ENCODE measurements around the gene ZBTB12. TPM values are rescaled to one million over a fixed set of nuclear protein-coding genes. Genes with fewer than 3 reads are reported as not detected.
"Not testable (repeated sequence)": the region's sequence is repeated elsewhere in the genome, so short reads cannot be mapped to it uniquely, and the experiment has no call there.

The ZBTB12 gene
- total RNA-seq, 2 donors from 2014 or later, result 0.88 to 1.9 TPM

DNA sequence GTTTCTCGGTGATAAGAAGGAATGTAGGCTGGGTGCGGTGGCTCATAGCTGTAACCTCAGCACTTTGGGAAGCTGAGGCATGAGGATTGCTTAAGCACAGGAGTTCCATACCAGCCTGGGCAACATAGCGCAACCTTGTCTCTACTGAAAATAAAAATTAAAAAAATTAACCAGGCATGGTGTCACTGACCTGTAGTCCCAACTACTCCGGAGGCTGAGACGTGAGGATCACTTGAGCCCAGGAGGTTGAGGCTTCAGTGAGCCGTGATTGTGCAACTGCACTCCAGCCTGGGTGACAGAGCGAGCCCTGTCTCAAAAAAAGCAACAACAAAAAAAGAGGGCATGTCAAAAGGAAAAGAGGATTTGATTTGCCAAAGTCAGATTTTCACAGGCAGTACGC lies 43.2 kb downstream of the ZBTB12 start:
- Mint-ChIP-seq H3K27me3 (ENCODE audit: low read depth) (no peaks in the 10 kb centered on the region), H3K4me1 (ENCODE audit: low read depth) (peaks cover 28% of the 10 kb centered on the region), H3K27ac (no peak overlapping the region), H3K4me3 (no peak overlapping the region), H3K36me3 (ENCODE audit: insufficient read depth in 2 of 2) (peaks cover 0 to 4% of the 10 kb centered on the region in 2 donors), H3K9me3 (no peaks in the 10 kb centered on the region)
- ATAC-seq (replicated peaks in 1 of 2) (no peak), DNase-seq (no peak)

GRCh38 chr6:31857774-31858173 lies 44.1 kb downstream of the ZBTB12 start:
- not testable (repeated sequence) for H3K36me3 Mint-ChIP-seq (ENCODE audit: insufficient read depth in 2 of 2); H3K9me3 Mint-ChIP-seq; DNase-seq; H3K27ac Mint-ChIP-seq; H3K4me3 Mint-ChIP-seq; H3K27me3 Mint-ChIP-seq (ENCODE audit: low read depth); ATAC-seq (replicated peaks in 1 of 2)
- peaks cover 24% of the 10 kb centered on the region for H3K4me1 Mint-ChIP-seq (ENCODE audit: low read depth)

DNA sequence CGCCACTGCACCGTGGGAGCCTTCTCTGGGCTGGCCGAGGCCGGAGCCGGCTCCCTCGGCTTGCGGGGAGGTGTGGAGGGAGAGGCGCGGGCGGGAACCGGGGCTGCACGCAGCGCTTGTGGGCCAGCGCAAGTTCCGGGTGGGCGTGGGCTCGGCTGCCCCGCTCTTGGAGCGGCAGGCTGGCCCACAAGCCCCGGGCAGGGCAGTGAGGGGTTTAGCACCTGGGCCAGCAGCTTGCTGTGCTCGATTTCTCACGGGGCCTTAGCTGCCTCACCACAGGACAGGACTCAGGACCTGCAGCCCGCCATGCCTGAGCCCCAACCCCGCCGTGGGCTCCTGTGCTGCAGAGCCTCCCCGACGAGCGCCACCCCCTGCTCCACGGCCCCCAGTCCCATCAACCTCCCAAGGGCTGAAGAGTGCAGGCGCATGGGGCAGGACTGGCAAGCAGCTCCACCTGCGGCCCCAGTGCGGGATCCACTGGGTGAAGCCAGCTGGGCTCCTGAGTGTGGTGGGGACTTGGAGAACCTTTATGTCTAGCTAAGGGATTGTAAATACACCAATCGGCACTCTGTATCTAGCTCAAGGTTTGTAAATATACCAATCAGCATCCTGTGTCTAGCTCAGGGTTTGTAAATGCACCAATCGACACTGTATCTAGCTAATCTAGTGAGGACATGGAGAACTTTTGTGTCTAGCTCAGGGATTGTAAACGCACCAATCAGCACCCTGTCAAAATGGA lies 49.7 kb downstream of the ZBTB12 start:
- not testable (repeated sequence) for ATAC-seq (replicated peaks in 1 of 2); DNase-seq; H3K4me1 Mint-ChIP-seq (ENCODE audit: low read depth); H3K4me3 Mint-ChIP-seq; H3K27ac Mint-ChIP-seq; H3K36me3 Mint-ChIP-seq (ENCODE audit: insufficient read depth in 2 of 2); H3K27me3 Mint-ChIP-seq (ENCODE audit: low read depth); H3K9me3 Mint-ChIP-seq

GRCh38 chr6:31851485-31851832 lies 50.4 kb downstream of the ZBTB12 start:
- DNase-seq (no peak), ATAC-seq (replicated peaks in 1 of 2) (no peak)
- Mint-ChIP-seq H3K27me3 (ENCODE audit: low read depth) (no peaks in the 10 kb centered on the region), H3K4me3 (no peak overlapping the region), H3K36me3 (ENCODE audit: insufficient read depth in 2 of 2) (no peaks in the 10 kb centered on the region), H3K9me3 (no peaks in the 10 kb centered on the region), H3K27ac (no peak overlapping the region), H3K4me1 (ENCODE audit: low read depth) (no peaks in the 10 kb centered on the region)

DNA sequence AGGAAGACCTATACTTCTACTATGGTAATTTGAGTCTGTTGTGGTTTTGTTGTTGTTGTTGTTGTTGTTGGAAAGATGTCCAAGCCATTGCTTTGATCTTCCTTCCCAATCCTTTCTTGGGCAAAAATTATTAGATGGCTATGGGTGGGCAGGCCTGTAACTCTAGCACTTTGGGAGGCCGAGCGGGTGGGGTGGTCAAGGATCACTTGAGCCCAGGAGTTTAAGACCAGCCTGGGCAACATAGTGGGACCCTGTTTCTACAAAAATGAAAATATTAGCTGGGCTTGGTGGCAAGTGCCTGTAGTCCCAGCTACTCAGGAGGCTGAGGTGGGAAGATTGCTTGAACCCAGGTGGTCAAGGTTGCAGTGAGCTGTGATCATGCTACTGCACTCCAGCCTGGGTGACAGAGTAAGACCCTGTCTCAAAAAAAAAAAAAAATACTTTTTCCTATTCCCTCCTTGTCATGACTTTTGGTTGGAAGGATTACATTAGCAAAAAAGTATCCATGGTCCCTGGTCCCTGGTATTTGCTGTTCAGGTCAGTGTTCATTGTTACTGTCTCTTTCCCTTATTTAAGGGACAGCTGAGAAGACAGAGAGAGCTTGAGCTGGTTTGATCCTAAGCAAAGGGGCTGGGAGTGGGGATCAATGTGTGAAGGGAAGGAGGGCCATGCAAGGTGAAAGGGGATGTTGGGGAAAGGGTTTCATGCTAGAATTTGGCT lies 51.0 kb downstream of the ZBTB12 start:
- H3K27me3 Mint-ChIP-seq (ENCODE audit: low read depth), result no peaks in the 10 kb centered on the region
- no peak for ATAC-seq (replicated peaks in 1 of 2)
- H3K4me1 Mint-ChIP-seq (ENCODE audit: low read depth), result no peaks in the 10 kb centered on the region
- no peaks in the 10 kb centered on the region for H3K36me3 Mint-ChIP-seq (ENCODE audit: insufficient read depth in 2 of 2)
- H3K4me3 Mint-ChIP-seq, result no peak overlapping the region
- H3K27ac Mint-ChIP-seq, result no peak overlapping the region
- no peaks in the 10 kb centered on the region for H3K9me3 Mint-ChIP-seq
- no peak for DNase-seq

Other genes starting within 250 kb of the ZBTB12 start
- gene BAG6, start 249.4 kb downstream of the ZBTB12 start, total RNA-seq, result 100 to 1,000 TPM; 265 to 272 TPM
- 1 to 10 TPM; 5.0 to 6.0 TPM for gene APOM, start 246.2 kb downstream of the ZBTB12 start, total RNA-seq
- gene C6orf47, start 241.3 kb downstream of the ZBTB12 start, total RNA-seq, result 10 to 100 TPM; 21.1 to 22.5 TPM
- 10 to 100 TPM; 30.3 to 37.7 TPM for gene GPANK1, start 237.1 kb downstream of the ZBTB12 start, total RNA-seq
- gene CSNK2B, start 236.0 kb downstream of the ZBTB12 start, total RNA-seq, result 100 to 1,000 TPM; 208 to 209 TPM
- 10 to 100 TPM; 21.3 to 26.9 TPM for gene LY6G5B, start 232.1 kb downstream of the ZBTB12 start, total RNA-seq
- gene LY6G5C, start 221.0 kb downstream of the ZBTB12 start, total RNA-seq, result 1 to 10 TPM; 2.3 to 6.9 TPM
- gene ABHD16A, start 198.8 kb downstream of the ZBTB12 start, total RNA-seq, result 10 to 100 TPM; 48.9 TPM
- gene LY6G6F, start 195.2 kb downstream of the ZBTB12 start, total RNA-seq, result not detected
- not detected for gene LY6G6D, start 186.7 kb downstream of the ZBTB12 start, total RNA-seq
- gene LY6G6C, start 180.3 kb downstream of the ZBTB12 start, total RNA-seq, result under 1 TPM; 0.25 to 0.67 TPM
- under 1 TPM in 1 of 2 donors, not detected in 1; 0.10 TPM for gene MPIG6B, start 178.7 kb downstream of the ZBTB12 start, total RNA-seq
- 10 to 100 TPM; 19.0 to 19.6 TPM for gene DDAH2, start 172.8 kb downstream of the ZBTB12 start, total RNA-seq
- 100 to 1,000 TPM; 253 to 318 TPM for gene CLIC1, start 165.6 kb downstream of the ZBTB12 start, total RNA-seq
- gene MSH5, start 162.1 kb downstream of the ZBTB12 start, total RNA-seq, result 10 to 100 TPM; 84.9 to 98.4 TPM
- gene SAPCD1, start 139.4 kb downstream of the ZBTB12 start, total RNA-seq, result 10 to 100 TPM; 15.7 to 18.0 TPM
- 1 to 10 TPM; 3.3 to 3.4 TPM for gene VWA7, start 124.8 kb downstream of the ZBTB12 start, total RNA-seq
- 100 to 1,000 TPM in 1 of 2 donors, 10 to 100 TPM in 1; 91.3 to 101 TPM for gene VARS1, start 106.3 kb downstream of the ZBTB12 start, total RNA-seq
- gene LSM2, start 95.1 kb downstream of the ZBTB12 start, total RNA-seq, result 100 to 1,000 TPM; 122 to 123 TPM
- gene HSPA1L, start 86.8 kb downstream of the ZBTB12 start, total RNA-seq, result 1 to 10 TPM; 2.9 to 3.1 TPM
- gene HSPA1A, start 86.5 kb downstream of the ZBTB12 start, total RNA-seq, result 10 to 100 TPM; 16.5 to 37.6 TPM
- gene HSPA1B, start 74.3 kb downstream of the ZBTB12 start, total RNA-seq, result 10 to 100 TPM; 31.6 to 44.9 TPM
- gene NEU1, start 39.3 kb downstream of the ZBTB12 start, total RNA-seq, result 10 to 100 TPM; 24.0 to 27.1 TPM
- gene SLC44A4, start 23.1 kb downstream of the ZBTB12 start, total RNA-seq, result under 1 TPM; 0.22 to 0.23 TPM
- 10 to 100 TPM; 49.2 to 64.7 TPM for gene EHMT2, start 4.4 kb downstream of the ZBTB12 start, total RNA-seq
- 1 to 10 TPM; 3.4 to 5.1 TPM for gene C2, start 25.6 kb upstream of the ZBTB12 start, total RNA-seq
- gene CFB, start 44.0 kb upstream of the ZBTB12 start, total RNA-seq, result 1 to 10 TPM; 1.1 to 3.5 TPM
- 10 to 100 TPM; 65.0 to 71.5 TPM for gene NELFE, start 56.9 kb upstream of the ZBTB12 start, total RNA-seq
- gene SKIC2, start 57.1 kb upstream of the ZBTB12 start, total RNA-seq, result 10 to 100 TPM; 75.7 to 79.7 TPM
- 10 to 100 TPM; 23.3 to 34.7 TPM for gene DXO, start 70.1 kb upstream of the ZBTB12 start, total RNA-seq
- gene C4A, start 80.0 kb upstream of the ZBTB12 start, total RNA-seq, result 1 to 10 TPM; 6.9 to 7.6 TPM
- gene C4B, start 112.7 kb upstream of the ZBTB12 start, total RNA-seq, result 1 to 10 TPM; 4.9 to 6.4 TPM
- 1 to 10 TPM; 1.1 to 1.3 TPM for gene CYP21A2, start 136.3 kb upstream of the ZBTB12 start, total RNA-seq
- 10 to 100 TPM; 10.9 to 15.0 TPM for gene TNXB, start 207.3 kb upstream of the ZBTB12 start, total RNA-seq
- gene ATF6B, start 226.2 kb upstream of the ZBTB12 start, total RNA-seq, result 100 to 1,000 TPM in 1 of 2 donors, 10 to 100 TPM in 1; 99.9 to 105 TPM
- 1 to 10 TPM; 6.9 to 9.1 TPM for gene FKBPL, start 228.2 kb upstream of the ZBTB12 start, total RNA-seq
- 1 to 10 TPM in 1 of 2 donors, under 1 TPM in 1; 0.83 to 1.2 TPM for gene PRRT1, start 249.9 kb upstream of the ZBTB12 start, total RNA-seq

Data from activated T-cell treated with anti-CD3 and anti-CD28 coated beads, Interleukin-2, amount 50 U/mL, for 72 hours (primary cell).